HG03097 (cell line): ENCODE results near the gene FAXC.

Source experiments
- ATAC-seq: cut with Tn5 transposase; IDR thresholded peaks from one replicate; pipeline ENCODE4 v1.9.1; 2021; ENCODE audit not compliant: unreplicated experiment, low FRiP score

FAXC gene

GRCh38 chr6:99349171-99350141 is at the start of gene FAXC:
FAXC (minus strand) TSS chr6:99349674; CDS start chr6:99349372, 302 bp downstream.
- no peak for ATAC-seq

GRCh38 chr6:99397287-99397686 is 47.8 kb upstream of the FAXC start:
- ATAC-seq = no peak

DNA sequence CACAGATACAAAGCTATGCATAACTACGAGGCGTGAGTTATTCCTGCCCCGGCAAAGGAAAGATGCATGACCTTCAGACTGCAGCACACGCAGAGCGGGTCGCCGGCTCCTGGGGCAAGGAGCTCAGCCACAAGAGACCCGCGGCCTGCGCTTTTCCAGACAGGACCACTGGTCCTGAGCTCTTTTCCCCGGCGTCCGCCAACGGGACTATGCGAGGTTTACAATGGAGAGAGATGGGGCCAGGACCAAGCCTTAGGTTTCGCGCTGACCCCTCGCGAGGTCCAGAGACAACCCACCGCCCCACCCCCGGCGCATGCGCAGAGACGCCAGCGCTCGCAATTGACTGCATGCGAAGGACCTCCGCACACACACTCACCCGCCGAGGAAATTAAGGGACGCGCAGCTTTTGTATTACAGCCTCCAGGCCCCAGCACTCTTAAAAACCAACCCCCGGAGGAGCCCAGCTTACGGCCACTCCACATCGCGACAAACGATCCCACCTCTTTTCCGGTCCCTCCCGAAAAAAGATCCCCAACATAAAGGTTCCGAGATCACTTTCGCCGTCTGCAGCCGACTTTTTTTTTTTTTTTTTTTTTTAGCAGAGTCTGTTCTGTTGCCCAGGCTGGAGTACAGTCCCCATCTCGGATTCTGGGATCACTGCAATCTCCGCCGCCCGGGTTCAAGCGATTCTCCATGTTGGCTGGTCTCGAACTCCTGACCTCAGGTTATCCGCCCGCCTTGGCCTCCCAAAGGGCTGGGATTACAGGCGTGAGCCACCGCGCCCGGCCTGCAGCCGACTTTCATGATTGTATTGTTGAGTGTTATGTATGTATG is 44.4 kb upstream of the FAXC start, which contains the start of gene COQ3:
TSS of gene COQ3 (minus strand) at position 498 of the 834 bp plus-strand sequence. CDS start at position 482, 16 bp downstream.
- peak; percentile 62 for ATAC-seq

- peak; percentile 16 for ATAC-seq
Measured at GRCh38 chr6:99393366-99393697, 43.9 kb upstream of the FAXC start.

GRCh38 chr6:99390896-99391295 is 41.4 kb upstream of the FAXC start:
- no peak for ATAC-seq

DNA sequence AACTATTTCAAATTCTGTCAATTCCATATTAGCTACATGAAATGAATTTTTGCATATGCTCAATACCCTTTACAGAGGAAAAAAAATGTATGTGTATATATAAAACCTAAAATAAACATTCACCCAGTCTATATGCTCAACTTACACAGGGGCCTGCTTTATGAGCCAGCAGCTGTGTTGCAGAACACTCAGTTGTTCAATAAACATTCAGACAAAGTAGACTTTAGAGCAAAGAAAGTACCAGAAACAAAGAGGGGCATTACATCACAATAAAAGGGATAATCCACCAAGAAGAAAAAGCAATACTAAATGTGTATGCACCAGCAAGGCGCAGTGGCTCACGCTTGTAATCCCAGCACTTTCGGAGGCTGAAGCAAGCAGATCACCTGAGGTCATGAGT is 35.0 kb upstream of the FAXC start:
- ATAC-seq = no peak

GRCh38 chr6:99378636-99379035 is 29.2 kb upstream of the FAXC start:
- ATAC-seq = no peak

- no peak for ATAC-seq
Measured at GRCh38 chr6:99369533-99369932, 20.1 kb upstream of the FAXC start.

DNA sequence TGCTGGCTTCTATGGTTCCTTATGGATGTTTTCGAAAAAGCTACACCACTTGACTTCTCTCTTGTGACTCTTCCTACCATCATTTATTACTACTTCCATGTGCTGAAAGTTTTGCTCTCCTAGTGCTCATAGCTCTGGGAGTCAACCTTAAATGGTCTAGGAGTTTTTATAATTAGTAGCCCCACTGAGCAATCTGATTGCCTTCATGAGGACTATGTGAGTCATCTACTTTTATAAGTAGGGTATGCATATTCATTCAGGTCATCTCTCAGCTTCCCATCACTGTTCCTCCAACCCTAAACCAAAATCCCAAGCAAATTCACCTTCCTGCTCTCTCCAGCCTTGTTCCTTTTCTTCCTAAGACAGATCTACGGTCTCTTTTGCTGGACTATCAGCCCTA is 17.4 kb upstream of the FAXC start:
- ATAC-seq = no peak

- ATAC-seq = peak; percentile 59
Measured at GRCh38 chr6:99364026-99364425, 14.6 kb upstream of the FAXC start.

DNA sequence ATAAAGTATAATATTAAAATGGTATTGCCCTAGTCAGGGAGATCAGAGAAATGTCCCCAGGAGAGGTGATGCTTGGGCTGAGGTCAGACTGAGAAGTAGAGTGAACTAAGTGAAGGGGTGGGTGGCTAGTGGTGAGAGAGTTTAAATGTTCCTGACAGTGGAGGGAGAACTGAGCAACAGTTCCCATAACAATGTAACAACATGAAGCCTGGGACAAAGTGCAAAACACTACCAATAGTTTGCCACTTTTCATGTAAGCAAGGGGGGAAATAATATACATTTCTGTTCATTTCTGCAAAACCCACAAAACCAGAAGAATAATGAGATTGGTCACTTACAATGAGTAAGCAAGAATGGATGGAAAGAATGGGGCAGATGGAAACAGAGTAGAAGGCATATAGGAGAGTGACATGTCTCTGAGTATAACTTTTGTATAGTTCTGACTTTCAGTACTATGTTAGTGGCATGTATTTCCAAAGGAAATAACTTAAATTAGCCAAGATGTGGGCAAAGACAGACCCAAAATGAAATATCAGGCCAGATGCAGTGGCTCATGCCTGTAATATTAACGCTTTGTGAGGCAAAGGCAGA is 13.3 kb upstream of the FAXC start:
- ATAC-seq = no peak

DNA sequence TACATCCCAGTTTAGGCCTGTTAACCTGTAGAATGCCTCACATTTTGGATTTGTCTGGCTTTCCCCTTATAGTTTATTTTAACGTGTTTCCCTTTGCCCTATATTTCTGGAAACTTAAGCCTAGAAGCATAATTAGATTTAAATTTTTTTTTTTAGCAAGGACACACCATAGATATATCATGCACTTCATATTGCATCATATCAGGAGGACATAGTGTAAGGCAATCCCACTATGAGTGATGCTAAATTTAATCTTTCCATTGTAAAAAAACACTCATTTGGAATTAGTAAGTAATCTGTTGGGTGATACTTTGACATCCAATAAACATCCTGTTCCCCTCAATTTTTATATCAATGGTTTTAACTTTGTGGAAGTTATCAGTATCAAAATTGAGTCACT is 10.3 kb upstream of the FAXC start:
- ATAC-seq = no peak

DNA sequence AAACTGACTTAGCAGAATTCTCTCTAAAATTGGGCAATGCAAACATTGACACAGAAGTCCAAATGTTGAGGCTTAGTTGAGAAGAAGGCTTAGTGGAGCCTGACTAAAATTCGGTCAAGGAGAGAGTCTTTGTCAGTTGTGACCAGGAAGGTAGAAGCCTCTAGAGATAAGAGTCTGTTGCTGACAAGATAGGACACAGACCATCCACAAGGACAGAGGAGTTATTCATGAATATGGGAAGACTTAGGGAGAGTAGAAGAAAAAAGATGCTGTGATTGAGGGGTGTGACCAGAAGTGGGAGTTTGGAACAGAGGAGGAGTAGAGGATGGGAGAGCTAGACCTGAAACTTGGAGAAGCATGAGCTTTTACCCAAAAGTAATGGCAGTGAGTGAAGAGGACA is 7.2 kb upstream of the FAXC start:
- no peak for ATAC-seq

DNA sequence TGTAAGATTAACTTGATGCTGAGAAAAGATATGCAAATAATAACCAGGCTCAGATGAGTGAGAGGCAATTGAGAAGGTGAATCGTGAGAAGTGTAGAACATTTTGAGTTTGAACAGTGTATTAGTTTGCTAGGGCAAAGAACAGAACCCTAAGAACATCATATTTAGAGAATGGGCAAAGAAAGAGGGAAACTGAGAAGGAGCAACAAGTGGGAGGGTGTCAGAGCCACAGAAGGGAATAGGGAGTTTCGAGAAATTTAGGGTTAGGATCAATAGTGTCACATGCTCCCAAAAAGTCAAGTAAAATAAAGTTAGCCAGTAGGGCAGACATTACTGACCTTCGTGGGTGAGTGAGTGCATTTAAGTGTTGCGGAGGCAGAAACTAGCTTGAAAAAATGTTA is 5.5 kb upstream of the FAXC start:
- ATAC-seq = no peak

GRCh38 chr6:99353126-99353525 is 3.7 kb upstream of the FAXC start:
- ATAC-seq = no peak

GRCh38 chr6:99350573-99350972 is 1.1 kb upstream of the FAXC start:
- ATAC-seq = no peak

DNA sequence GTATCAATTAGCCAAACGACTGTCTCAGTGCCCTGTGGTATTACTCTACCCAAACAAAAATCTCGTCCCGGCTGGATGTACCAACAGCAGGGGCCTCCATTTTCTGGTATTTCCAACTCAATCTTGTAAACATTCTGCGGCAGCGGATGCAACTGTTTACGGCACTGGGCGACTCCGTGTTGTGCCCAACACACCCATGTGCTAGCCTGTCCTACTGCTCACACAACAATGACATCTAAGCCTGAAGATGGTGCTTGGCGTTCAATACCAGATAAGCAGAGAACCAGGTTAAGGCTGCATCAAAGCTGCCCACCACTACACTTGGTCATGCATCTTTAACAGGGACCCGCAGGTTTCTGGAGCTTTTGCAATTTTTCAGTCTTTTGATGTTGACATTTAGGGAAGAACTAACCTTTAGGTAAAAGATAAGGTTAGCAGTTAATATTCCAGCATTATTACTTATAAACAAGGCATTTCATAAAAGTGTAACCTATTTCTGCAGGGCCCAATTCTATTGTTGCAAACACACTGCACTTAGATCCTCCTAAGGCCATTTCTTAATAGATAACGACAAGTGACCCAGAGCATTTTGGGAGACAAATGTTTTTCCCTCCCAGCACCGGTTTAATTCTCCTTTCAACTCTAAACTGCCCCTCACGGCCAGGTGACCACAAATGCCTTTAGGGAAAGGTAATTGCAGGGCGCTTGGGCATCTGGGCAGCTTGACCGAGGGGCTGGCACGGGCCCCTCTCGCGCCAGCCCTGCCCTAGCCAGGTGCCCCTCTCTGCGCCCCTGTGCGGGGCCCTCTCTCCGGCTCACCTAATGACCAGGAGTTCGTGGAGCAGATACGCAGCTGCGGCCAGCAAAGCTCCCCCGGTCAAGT is 945 bp downstream of the FAXC start:
- no peak for ATAC-seq

GRCh38 chr6:99347804-99348203 is 1.7 kb downstream of the FAXC start:
- no peak for ATAC-seq

- no peak for ATAC-seq
Measured at GRCh38 chr6:99346595-99346994, 2.9 kb downstream of the FAXC start.

GRCh38 chr6:99345164-99345563 is 4.3 kb downstream of the FAXC start:
- ATAC-seq = no peak
